ENCODE results near the gene HRC. TPM values are rescaled to one million over a fixed set of nuclear protein-coding genes. Genes with fewer than 3 reads are reported as not detected.

HRC gene
- total and polyA plus RNA-seq, 2 donors (not counting 3 experiments of a cell fraction or from before 2014, with no cell fraction given), result not detected

GRCh38 chr19:49116544-49116943, 38.7 kb downstream of the HRC start:
- FAIRE-seq (no peak), DNase-seq (ENCODE audit: low read depth, low spot score) (no peak)
- no peak overlapping the region for H3K27ac ChIP-seq (ENCODE audit: insufficient read depth, low read depth, low read length)
- ChIA-PET POLR2A (no interaction called here), CTCF (interaction anchor here (2.1 to 6.5 kb wide), 4 partner anchors 11 to 82 kb away, joined by 11 to 60 read pairs (median 19); no protein-coding TSS in a partner anchor)
- no peak for TF ChIP-seq FOS (IDR thresholded peaks at IDR 0.05; ENCODE audit: borderline replicate concordance, insufficient read depth, low read length)
- TF ChIP-seq POLR2AphosphoS5 (IDR thresholded peaks at IDR 0.05; ENCODE audit: insufficient read depth, low read depth, low read length), result no peak
- TF ChIP-seq EZH2 (IDR thresholded peaks at IDR 0.05; ENCODE audit: borderline replicate concordance, low read depth, low read length, severe bottlenecking), result no peak
- TF ChIP-seq POLR2A (IDR thresholded peaks at IDR 0.05; ENCODE audit: low read depth, low read length), result no peak
- TF ChIP-seq, protein P1, sequence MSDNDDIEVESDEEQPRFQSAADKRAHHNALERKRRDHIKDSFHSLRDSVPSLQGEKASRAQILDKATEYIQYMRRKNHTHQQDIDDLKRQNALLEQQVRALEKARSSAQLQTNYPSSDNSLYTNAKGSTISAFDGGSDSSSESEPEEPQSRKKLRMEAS (IDR thresholded peaks at IDR 0.05; ENCODE audit: insufficient read depth, insufficient read length), result no peak
- TF ChIP-seq GATA2 (IDR thresholded peaks at IDR 0.05; ENCODE audit: insufficient read depth, insufficient read length, low read depth, low read length), result no peak
- TF ChIP-seq, protein P2, sequence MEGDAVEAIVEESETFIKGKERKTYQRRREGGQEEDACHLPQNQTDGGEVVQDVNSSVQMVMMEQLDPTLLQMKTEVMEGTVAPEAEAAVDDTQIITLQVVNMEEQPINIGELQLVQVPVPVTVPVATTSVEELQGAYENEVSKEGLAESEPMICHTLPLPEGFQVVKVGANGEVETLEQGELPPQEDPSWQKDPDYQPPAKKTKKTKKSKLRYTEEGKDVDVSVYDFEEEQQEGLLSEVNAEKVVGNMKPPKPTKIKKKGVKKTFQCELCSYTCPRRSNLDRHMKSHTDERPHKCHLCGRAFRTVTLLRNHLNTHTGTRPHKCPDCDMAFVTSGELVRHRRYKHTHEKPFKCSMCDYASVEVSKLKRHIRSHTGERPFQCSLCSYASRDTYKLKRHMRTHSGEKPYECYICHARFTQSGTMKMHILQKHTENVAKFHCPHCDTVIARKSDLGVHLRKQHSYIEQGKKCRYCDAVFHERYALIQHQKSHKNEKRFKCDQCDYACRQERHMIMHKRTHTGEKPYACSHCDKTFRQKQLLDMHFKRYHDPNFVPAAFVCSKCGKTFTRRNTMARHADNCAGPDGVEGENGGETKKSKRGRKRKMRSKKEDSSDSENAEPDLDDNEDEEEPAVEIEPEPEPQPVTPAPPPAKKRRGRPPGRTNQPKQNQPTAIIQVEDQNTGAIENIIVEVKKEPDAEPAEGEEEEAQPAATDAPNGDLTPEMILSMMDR (IDR thresholded peaks at IDR 0.05; ENCODE audit: extremely low read depth in 1 of 2, insufficient read depth in 1 of 2, low read depth in 1 of 2, low read length in 2 of 2), result no peak
- TF ChIP-seq MYC (IDR thresholded peaks at IDR 0.05; ENCODE audit: low read depth, low read length), result no peak
- TF ChIP-seq JUN (IDR thresholded peaks at IDR 0.05; ENCODE audit: borderline replicate concordance, insufficient read depth, insufficient read length, low read depth), result no peak
- H3K36me3 ChIP-seq (ENCODE audit: control insufficient read depth in 2 of 2, extremely low read depth in 1 of 2, insufficient read depth in 2 of 2, low read length in 2 of 2), result no peaks in the 10 kb centered on the region
- BruUV-seq (replicated peaks), result no TSS peak
- H3K4me1 ChIP-seq (ENCODE audit: control insufficient read depth, extremely low read depth, insufficient read depth, low read length), result peaks cover 15% of the 10 kb centered on the region
- H3K9me1 ChIP-seq (replicated peaks; ENCODE audit: control insufficient read depth, extremely low read depth, insufficient read depth, low read length), result no peaks in the 10 kb centered on the region
- dilution Hi-C loops (cut with MboI; ENCODE audit: extremely low pct_ligation_motif_present, low sequenced_read_pairs) (no loop called here), intact Hi-C loops (cut with micrococcal nuclease) (loop anchor here (5.0 kb wide), 1 partner anchor 81 kb away; no protein-coding TSS in a partner anchor)
- H3K27me3 ChIP-seq (ENCODE audit: control insufficient read depth in 2 of 2, insufficient read depth in 2 of 2, low read length in 2 of 2), result peaks cover 4 to 8% of the 10 kb centered on the region in 2 experiments
- no peaks in the 10 kb centered on the region for H3K79me2 ChIP-seq (ENCODE audit: control insufficient read depth, insufficient read depth, low read length)
- H4K20me1 ChIP-seq (replicated peaks; ENCODE audit: control insufficient read depth, extremely low read depth, insufficient read depth, low read length), result no peaks in the 10 kb centered on the region
- H3K9me3 ChIP-seq (replicated peaks; ENCODE audit: control insufficient read depth, insufficient read depth, low read length), result no peaks in the 10 kb centered on the region
- H3K4me2 ChIP-seq (ENCODE audit: insufficient read depth, low read length), result no peak overlapping the region
- no peak overlapping the region for H2AFZ ChIP-seq (ENCODE audit: low read depth, low read length)
- H3K4me3 ChIP-seq (replicated peaks in 1 of 3; ENCODE audit: insufficient read depth in 1 of 3, low read depth in 1 of 3, low read length in 3 of 3), result no peak overlapping the region
- H3K9ac ChIP-seq (replicated peaks; ENCODE audit: extremely low read depth, insufficient read depth, low read length), result no peak overlapping the region

Measured in endothelial cell of umbilical vein (primary cell).